Tongue (tissue), 2 donors: ENCODE measurements around the gene FAM163B. TPM values are rescaled to one million over a fixed set of nuclear protein-coding genes. Genes with fewer than 3 reads are reported as not detected.

Experiments
- DNase-seq: peaks from one replicate; pipeline ENCODE4 v3.0.0-alpha.2; 2015
- total RNA-seq: library from RNA; depleted of rRNA; stranded (reverse); fragments of >200 nt; gene quantifications from one replicate; pipeline ENCODE4 v1.2.3, GENCODE V29; 2014

Gene FAM163B
- not detected for total RNA-seq

DNA sequence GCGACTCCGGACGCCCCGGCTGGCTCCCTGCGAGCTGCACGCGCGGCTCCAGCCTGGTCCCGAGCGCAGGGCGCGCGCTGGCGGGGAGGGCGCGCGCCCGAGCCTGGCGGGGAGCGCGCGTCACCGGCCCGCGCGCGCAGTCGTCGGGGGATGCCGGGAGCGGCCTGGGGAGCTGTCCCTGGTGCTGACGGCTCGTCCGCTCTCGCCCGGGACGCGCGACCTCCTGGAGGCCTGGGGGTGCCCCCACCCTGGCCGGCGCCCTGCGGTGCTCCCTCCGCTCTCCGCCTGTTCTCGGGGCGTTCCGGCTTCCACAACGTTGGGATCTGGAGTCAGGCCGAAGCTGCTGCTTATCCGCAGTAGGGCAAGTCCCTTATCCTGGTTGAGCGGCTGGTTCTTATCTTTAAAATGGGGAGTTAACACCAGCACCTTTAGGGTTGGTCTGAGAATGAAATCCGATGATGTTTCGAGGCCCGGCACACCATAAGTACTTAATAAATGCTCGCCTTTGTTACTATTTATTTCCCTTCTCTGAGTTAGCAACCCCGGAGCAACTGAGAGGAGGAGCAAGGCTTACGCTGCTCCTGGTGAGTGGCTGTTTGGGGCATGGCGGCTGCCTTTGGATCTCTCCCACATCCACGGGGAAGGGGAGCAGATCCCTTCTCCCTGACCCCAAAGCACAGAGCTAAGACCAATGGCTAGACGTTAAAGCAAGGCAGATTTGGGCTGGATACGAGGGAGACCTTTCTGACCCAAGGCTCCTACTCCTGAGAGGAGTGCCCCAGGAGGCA, at the start of gene FAM163B:
Gene FAM163B (minus strand): TSS at position 79 of the 788 bp plus-strand sequence. CDS start 29,166 bp downstream, outside the sequence.
- DNase-seq: peak; percentile 87

GRCh38 chr9:133657120-133657661, 48.0 kb upstream of the FAM163B start:
- peak; percentile 52 for DNase-seq

GRCh38 chr9:133656211-133657119, 47.3 kb upstream of the FAM163B start:
- DNase-seq: no peak

- DNase-seq: no peak
These were observed 46.5 kb upstream of the FAM163B start for GRCh38 chr9:133655701-133656100.

DNA sequence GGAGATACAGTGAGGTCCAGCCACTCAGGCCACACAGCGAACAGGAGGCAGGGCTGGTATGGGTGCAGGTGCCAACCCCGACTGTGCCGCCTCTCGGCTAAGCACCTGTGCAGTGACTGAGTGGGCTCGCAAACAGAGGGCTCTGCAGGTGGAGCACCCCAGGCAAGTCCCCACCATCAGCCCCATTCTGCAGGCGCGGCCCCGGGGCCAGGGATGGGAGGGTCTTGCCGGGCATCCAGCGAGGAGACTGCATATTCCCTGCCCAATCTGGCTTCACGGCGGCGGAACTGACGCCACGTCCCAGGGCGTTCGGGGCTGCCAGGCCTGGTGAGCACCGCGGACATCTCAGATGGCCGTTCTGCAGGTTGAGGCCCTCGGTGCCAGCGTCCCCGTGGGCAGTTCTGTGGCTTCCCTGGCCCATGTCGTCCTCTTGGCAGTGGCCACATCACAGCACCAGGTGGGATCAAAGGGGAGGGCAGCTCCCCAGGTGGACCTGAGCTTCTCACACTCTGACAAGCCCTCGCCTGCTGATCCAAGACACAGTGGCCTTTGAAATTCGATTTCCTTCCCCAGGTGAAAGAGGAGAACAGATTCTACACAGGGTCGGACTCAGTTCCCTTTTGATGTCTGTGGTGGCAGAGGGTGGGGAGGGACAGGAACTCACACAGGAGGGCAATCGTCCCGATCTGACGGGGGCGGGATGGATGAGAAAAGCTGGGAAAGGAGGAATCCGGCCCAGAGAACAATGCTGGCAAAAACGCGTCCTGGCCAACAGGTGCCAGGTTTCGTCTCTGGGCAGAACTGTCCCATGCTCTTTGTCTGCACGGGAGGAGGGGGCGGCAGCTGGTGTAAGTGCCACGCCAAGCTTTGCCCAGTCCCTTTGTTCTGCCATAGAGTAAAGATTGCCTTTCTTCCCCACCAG, 45.8 kb upstream of the FAM163B start:
- DNase-seq: no peak

- no peak for DNase-seq
These were observed 44.4 kb upstream of the FAM163B start for GRCh38 chr9:133653638-133654037.

GRCh38 chr9:133650026-133650425, 40.8 kb upstream of the FAM163B start:
- no peak for DNase-seq

- DNase-seq: no peak
These were observed 40.0 kb upstream of the FAM163B start for GRCh38 chr9:133649194-133649593.

DNA sequence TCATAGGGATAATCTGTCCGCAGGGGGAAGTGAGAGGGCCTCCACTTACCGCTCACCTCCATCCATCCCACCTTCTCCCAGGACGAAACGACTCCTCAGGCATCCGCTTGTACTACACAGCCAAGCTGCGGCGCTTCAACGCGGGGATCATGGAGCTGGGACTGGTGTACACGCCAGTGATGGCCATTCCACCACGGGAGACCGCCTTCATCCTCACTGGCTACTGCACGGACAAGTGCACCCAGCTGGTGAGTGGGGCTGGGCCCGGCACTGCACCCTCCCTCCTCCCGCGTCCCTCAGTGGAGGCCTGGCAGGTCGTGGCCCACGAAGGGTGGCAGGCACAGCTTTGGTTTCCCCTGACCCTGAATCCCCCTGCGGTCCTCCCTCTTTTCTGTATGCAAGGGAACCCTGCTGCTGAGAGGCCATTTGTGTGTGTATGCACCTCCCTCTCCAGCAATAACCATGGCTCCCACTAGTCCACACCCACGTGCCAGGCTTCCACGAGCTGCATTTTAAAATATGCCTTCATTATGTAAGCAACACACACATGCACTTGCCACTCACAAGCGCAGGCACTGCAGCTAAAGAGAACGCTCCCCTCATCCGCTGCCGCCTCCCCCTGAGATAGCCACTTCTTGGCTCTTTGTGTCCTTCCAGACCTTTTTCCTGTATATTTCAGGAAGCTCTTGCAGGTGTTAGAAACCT, 38.7 kb upstream of the FAM163B start:
- DNase-seq: no peak

DNA sequence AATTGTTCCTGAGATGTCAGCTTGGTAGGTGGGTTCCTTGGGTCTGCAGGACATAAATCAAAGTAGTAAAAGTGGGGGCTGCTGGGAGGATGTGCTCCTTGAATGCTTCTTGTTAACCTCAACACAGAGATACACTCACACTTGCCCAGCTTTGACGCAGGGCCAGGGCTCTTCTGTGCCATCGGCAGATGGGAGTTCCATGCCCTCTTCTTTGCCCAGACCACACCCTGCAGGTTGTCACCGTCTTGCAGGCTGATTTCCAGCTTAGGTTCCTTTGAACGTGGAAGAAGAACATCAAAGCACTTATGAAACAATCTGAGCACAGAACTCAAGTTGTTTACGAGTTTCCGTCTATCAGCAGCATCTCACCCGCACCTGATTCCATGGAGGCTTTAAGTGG, 38.0 kb upstream of the FAM163B start:
- DNase-seq: no peak

GRCh38 chr9:133645021-133645765, 36.0 kb upstream of the FAM163B start:
- no peak for DNase-seq

DNA sequence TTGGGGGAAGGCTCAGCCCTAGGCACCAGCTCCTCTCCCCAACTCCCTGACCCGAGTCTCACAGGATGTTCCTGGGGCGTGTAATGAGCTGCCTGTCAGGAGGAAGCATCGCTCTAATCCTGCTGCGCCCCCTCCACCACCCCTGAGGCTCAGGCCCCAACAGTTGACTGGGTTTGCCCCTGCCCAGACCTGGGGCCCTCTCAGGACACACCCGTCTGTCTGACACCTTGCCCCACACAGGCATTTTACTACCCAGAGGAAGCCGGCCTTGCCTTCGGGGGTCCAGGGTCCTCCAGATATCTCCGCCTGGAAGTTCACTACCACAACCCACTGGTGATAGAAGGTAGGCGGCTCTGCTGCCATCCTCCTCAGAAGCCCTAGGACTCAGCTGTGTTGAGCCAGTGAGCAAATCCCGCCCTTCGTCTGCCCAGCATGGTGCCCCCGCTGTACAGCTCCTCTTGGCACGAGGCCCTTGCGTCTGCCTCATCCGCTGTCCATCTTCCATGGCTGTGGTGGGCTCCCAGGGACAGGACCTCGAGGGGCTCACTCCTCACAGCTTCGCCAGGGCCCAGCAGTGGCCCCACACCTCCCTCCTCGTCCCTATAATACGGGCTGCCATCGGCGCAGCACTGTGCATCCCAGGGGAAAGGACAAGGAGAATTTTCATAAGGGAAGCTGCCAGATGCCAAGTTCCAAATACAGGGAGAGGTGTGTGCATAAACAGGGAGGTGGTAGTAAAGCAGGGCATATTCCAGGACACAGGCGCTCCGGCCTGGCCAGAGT, 35.0 kb upstream of the FAM163B start:
- DNase-seq: no peak

DNA sequence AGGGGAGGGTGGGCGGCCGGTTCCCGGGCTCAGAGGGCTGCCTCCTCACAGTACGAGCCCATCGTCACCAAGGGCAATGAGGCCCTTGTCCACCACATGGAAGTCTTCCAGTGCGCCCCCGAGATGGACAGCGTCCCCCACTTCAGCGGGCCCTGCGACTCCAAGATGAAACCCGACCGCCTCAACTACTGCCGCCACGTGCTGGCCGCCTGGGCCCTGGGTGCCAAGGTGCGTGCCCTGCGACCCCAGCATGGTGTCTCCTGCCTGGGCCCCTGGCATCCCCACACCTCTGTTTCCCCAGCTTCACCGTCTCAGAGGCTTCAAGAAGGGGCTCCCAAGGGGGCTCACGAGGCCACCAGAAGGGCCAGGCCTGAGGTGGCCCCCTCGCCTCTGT, 34.2 kb upstream of the FAM163B start:
- DNase-seq: no peak

- DNase-seq: no peak
These were observed 33.6 kb upstream of the FAM163B start for GRCh38 chr9:133642708-133643361.

- DNase-seq: no peak
These were observed 32.8 kb upstream of the FAM163B start for GRCh38 chr9:133641861-133642595.

DNA sequence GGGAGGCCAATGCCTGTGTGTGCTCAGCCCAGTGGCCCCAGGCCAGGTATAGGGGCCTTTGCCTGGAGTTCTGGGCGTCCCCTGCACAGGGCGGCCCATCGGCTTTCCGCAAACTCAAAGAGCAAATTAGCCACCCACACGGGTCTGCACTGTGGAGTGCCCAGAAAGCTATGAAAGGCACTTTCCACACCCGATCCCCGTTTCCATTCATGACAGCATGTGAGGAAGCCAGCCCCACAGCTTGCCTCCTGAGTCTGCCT, 32.1 kb upstream of the FAM163B start:
- DNase-seq: no peak

- no peak for DNase-seq
These were observed 31.6 kb upstream of the FAM163B start for GRCh38 chr9:133640580-133641395.

DNA sequence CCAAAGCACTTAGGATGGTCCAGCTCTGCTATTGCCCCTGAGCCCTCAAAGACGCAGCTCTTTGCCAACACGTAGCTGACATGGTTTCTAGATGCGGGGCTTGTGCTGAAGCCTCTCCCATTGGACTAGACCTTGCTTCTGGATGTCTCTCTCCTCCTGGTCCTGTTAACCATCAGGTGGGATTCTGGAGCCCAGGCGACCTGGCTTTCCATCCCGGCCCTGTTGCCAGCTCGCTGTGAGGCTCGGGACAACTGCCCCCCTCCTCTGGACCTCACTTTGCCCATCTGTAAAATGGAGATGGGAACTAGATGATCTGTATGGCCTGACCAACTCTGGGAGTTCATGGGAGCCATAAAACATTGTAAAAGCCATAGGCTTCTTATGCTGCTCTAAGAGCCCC, 31.0 kb upstream of the FAM163B start:
- no peak for DNase-seq
